Loucy (cell line): Measurements from ENCODE around the gene RXRG.

Source experiments
- H2AFZ ChIP-seq: fragments of 200-600 bp; sonication (generic); 2 replicates; pipeline ENCODE4 v1.6.0; 2016; ENCODE audit warnings: antibody characterized with exemption, mild to moderate bottlenecking, low read length, moderate library complexity
- H3F3A ChIP-seq: fragments of 200-600 bp; 2 replicates; pipeline ENCODE4 v1.6.0; 2016; ENCODE audit warnings: antibody characterized with exemption, low read depth, mild to moderate bottlenecking
- H3K27me3 ChIP-seq: fragments of 200-600 bp; sonication (generic); 2 replicates; pipeline ENCODE4 v1.6.1; 2014; ENCODE audit warnings: low read length, mild to moderate bottlenecking; ENCODE audit not compliant: insufficient read depth, poor library complexity, severe bottlenecking
- H3K36me3 ChIP-seq: fragments of 200-600 bp; sonication (generic); 2 replicates; pipeline ENCODE4 v1.6.1; 2016; ENCODE audit warnings: low read length; ENCODE audit not compliant: insufficient read depth
- H3K4me1 ChIP-seq: fragments of 200-600 bp; sonication (generic); 2 replicates; pipeline ENCODE4 v1.5.1; 2014; ENCODE audit warnings: low read length, mild to moderate bottlenecking; ENCODE audit not compliant: insufficient read depth, poor library complexity, severe bottlenecking
- H3K4me2 ChIP-seq: fragments of 200-600 bp; sonication (generic); 2 replicates; pipeline ENCODE4 v1.6.0; 2014; ENCODE audit warnings: antibody characterized with exemption, low read length, low read depth, mild to moderate bottlenecking; ENCODE audit not compliant: poor library complexity, severe bottlenecking
- H3K4me3 ChIP-seq: fragments of 200-600 bp; sonication (generic); 2 replicates; pipeline ENCODE4 v1.5.1; 2014; ENCODE audit warnings: low read length, mild to moderate bottlenecking, mixed read lengths; ENCODE audit not compliant: poor library complexity, severe bottlenecking
- H3K79me2 ChIP-seq: fragments of 200-600 bp; sonication (generic); 2 replicates; pipeline ENCODE4 v1.6.1; 2014; ENCODE audit warnings: low read length; ENCODE audit not compliant: insufficient read depth
- H3K9ac ChIP-seq: fragments of 200-600 bp; sonication (generic); 2 replicates; pipeline ENCODE4 v1.6.0; 2014; ENCODE audit warnings: mild to moderate bottlenecking, low read depth, low read length, moderate library complexity; ENCODE audit not compliant: poor library complexity, severe bottlenecking
- H3K9me2 ChIP-seq: fragments of 200-600 bp; sonication (generic); replicated peaks from 2 replicates; pipeline ENCODE4 v1.6.1; 2016; ENCODE audit warnings: low read depth, low read length, mixed read lengths
- H3K9me3 ChIP-seq: fragments of 200-600 bp; sonication (generic); 2 replicates; pipeline ENCODE4 v1.6.1; 2014; ENCODE audit warnings: mild to moderate bottlenecking, antibody characterized with exemption, low read length, low read depth; ENCODE audit not compliant: insufficient read depth
- H4K20me1 ChIP-seq: fragments of 200-600 bp; sonication (generic); 2 replicates; pipeline ENCODE4 v1.6.0; 2014; ENCODE audit warnings: antibody characterized with exemption, low read length, mild to moderate bottlenecking; ENCODE audit not compliant: insufficient read depth, poor library complexity, severe bottlenecking
- CTCF ChIP-seq: fragments of 200-600 bp; sonication (generic); conservative IDR thresholded peaks from 2 replicates; pipeline ENCODE4 v1.5.1; 2014; ENCODE audit warnings: mild to moderate bottlenecking, antibody characterized with exemption, low read length
- EZH2phosphoT487 ChIP-seq: fragments of 200-600 bp; IDR thresholded peaks from 2 replicates; pipeline ENCODE4 v1.6.1; 2018; ENCODE audit warnings: antibody characterized with exemption, mild to moderate bottlenecking, moderate library complexity, borderline replicate concordance

RXRG gene

DNA sequence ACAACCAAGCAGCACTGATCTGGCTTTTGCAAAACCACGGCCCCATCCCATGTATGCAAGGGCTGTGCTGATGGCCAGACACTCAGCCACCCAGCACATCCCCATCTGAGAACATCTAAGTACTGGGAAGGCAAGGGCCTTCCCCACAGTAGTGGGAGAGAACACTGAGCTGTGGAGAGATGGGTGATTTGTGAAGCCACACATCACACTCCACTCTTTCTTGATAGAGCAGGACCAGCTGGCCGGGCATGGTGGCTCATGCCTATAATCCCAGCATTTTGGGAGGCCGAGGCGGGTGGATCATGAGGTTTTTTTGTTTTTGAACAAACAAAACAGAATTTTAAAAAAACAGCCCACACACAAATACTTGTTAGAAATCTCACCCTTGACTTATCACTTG is 28.2 kb upstream of the RXRG start:
- H3F3A ChIP-seq, result no peaks in the 10 kb centered on the region
- no peaks in the 10 kb centered on the region for H3K9me3 ChIP-seq
- H4K20me1 ChIP-seq, result no peaks in the 10 kb centered on the region
- no peak overlapping the region for H3K4me3 ChIP-seq
- H3K4me1 ChIP-seq, result no peaks in the 10 kb centered on the region
- no peak overlapping the region for H3K4me2 ChIP-seq
- H3K36me3 ChIP-seq, result no peaks in the 10 kb centered on the region
- H2AFZ ChIP-seq, result no peak overlapping the region
- no peaks in the 10 kb centered on the region for H3K27me3 ChIP-seq
- H3K79me2 ChIP-seq, result no peaks in the 10 kb centered on the region
- H3K9me2 ChIP-seq, result no peaks in the 10 kb centered on the region
- H3K9ac ChIP-seq, result no peak overlapping the region
- TF ChIP-seq CTCF (no peak), EZH2phosphoT487 (no peak)

DNA sequence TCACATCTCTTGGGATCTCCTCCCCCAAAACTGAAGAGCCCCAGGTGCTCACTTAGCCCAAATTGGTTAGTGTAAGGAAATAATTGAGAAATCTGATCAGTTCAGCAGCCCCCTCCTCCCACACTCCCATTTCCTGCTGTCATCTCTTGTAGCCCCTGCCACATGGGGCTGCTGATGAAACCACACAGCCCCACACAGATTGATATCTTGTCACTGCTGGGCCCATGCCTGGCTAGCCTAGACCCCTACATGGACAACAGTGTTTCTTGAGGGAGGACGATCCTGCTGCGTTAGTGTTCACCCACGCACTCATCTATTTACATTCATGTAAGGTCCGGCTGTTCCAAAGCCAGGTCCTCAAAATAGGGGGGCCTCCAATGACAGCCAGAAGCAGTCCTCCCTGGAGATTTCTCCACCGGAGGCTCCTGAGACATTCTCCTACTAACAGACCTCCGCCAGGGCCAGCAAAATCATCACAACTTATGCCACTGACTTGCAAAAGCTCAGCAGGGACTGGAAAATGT is 23.9 kb upstream of the RXRG start:
- Histone ChIP-seq H3K9ac (no peak overlapping the region), H3K27me3 (no peaks in the 10 kb centered on the region), H3K4me1 (no peaks in the 10 kb centered on the region), H4K20me1 (no peaks in the 10 kb centered on the region), H3K9me3 (no peaks in the 10 kb centered on the region), H3K4me3 (no peak overlapping the region), H3K4me2 (no peak overlapping the region), H3F3A (no peaks in the 10 kb centered on the region), H3K79me2 (no peaks in the 10 kb centered on the region), H3K9me2 (no peaks in the 10 kb centered on the region), H3K36me3 (no peaks in the 10 kb centered on the region), H2AFZ (no peak overlapping the region)
- TF ChIP-seq CTCF (no peak), EZH2phosphoT487 (no peak)

DNA sequence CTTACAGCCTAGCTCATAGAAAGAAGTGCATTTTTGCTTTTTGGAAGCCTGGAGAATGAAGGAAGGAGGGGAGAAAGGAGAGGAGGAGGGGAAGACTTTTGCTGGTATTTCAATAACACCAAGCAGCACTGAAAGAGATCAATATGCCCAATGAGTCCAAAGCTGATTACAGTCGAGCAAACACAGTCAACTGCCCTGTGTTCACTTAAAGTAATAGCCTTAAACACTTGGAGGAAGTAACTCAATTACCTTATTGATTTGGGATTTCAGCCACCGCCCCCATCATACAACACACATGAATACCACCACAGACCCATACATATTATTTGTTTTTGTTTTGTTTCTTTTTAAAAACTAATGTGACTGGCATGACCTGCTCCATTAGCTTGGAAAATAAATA is 23.3 kb upstream of the RXRG start:
- Histone ChIP-seq H3K9me2 (no peaks in the 10 kb centered on the region), H3K9me3 (no peaks in the 10 kb centered on the region), H3F3A (no peaks in the 10 kb centered on the region), H3K4me1 (no peaks in the 10 kb centered on the region), H3K36me3 (no peaks in the 10 kb centered on the region), H4K20me1 (no peaks in the 10 kb centered on the region), H3K27me3 (no peaks in the 10 kb centered on the region), H3K9ac (no peak overlapping the region), H3K4me3 (no peak overlapping the region), H3K4me2 (no peak overlapping the region), H3K79me2 (no peaks in the 10 kb centered on the region), H2AFZ (no peak overlapping the region)
- TF ChIP-seq EZH2phosphoT487 (no peak), CTCF (no peak)
